ENCODE measurements around the gene AKR1C4.

AKR1C4 gene

DNA sequence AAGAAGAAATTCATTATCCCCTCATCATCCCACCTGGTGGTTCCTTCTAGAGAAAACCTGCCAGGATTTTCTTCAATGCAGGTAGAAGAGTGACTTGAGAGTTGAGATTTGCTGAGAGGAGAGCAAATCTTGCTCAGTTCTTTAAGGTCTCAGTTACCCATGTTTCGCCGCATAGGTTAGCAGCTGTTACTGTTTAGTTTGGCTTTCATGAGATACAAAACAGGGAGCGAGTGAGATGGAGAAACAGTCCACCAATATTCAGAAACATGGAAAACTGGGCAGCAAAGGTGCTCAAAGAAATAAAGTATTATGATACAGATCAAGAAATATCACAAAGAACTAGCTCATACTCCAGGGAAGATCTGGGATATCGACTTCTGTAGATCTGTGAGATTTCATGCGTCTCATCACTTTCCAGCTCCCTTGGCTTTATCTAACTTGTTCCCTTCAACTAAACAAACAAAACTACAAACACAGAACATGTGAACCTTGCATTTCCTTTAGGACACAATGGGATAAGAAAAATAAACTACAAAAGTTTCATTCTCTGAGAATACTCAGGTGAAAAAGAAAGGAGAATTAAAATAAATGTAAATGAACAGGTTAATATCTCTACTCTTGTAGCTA, 63.4 kb downstream of the AKR1C4 start:
- H3K4me3 ChIP-seq (ENCODE audit: low read depth in 1 of 5, low read length in 5 of 5) = no peak overlapping the region
- no peak overlapping the region for H3K27ac ChIP-seq (ENCODE audit: low read depth, low read length)
- H3K9ac ChIP-seq (ENCODE audit: low read length in 5 of 5) = no peak overlapping the region
- no peaks in the 10 kb centered on the region for H3K36me3 ChIP-seq (ENCODE audit: control insufficient read depth in 5 of 5, insufficient read depth in 5 of 5, low read length in 5 of 5)
- H3K27me3 ChIP-seq (ENCODE audit: control insufficient read depth in 5 of 5, insufficient read depth in 4 of 5, low read length in 5 of 5) = no peaks in the 10 kb centered on the region
- no peaks in the 10 kb centered on the region for H3K4me1 ChIP-seq (ENCODE audit: control insufficient read depth in 5 of 5, insufficient read depth in 5 of 5, low read length in 5 of 5)
- H3K9me3 ChIP-seq (ENCODE audit: control insufficient read depth in 5 of 5, low read length in 5 of 5) = no peaks in the 10 kb centered on the region

GRCh38 chr10:5260828-5261227, 64.2 kb downstream of the AKR1C4 start:
- Histone ChIP-seq H3K9ac (ENCODE audit: low read length in 5 of 5) (no peak overlapping the region), H3K27ac (ENCODE audit: low read depth, low read length) (no peak overlapping the region), H3K36me3 (ENCODE audit: control insufficient read depth in 5 of 5, insufficient read depth in 5 of 5, low read length in 5 of 5) (no peaks in the 10 kb centered on the region), H3K9me3 (ENCODE audit: control insufficient read depth in 5 of 5, low read length in 5 of 5) (peaks cover 0 to under 1% (median 0%) of the 10 kb centered on the region in 5 donors), H3K27me3 (ENCODE audit: control insufficient read depth in 5 of 5, insufficient read depth in 4 of 5, low read length in 5 of 5) (no peaks in the 10 kb centered on the region), H3K4me1 (ENCODE audit: control insufficient read depth in 5 of 5, insufficient read depth in 5 of 5, low read length in 5 of 5) (no peaks in the 10 kb centered on the region), H3K4me3 (ENCODE audit: low read depth in 1 of 5, low read length in 5 of 5) (no peak overlapping the region)

- peaks cover 0 to 8% (median 7%) of the 10 kb centered on the region in 5 donors for H3K9me3 ChIP-seq (ENCODE audit: control insufficient read depth in 5 of 5, low read length in 5 of 5)
- no peak overlapping the region for H3K9ac ChIP-seq (ENCODE audit: low read length in 5 of 5)
- H3K36me3 ChIP-seq (ENCODE audit: control insufficient read depth in 5 of 5, insufficient read depth in 5 of 5, low read length in 5 of 5) = no peaks in the 10 kb centered on the region
- H3K4me1 ChIP-seq (ENCODE audit: control insufficient read depth in 5 of 5, insufficient read depth in 5 of 5, low read length in 5 of 5) = no peaks in the 10 kb centered on the region
- no peak overlapping the region for H3K4me3 ChIP-seq (ENCODE audit: low read depth in 1 of 5, low read length in 5 of 5)
- H3K27ac ChIP-seq (ENCODE audit: low read depth, low read length) = no peak overlapping the region
- no peaks in the 10 kb centered on the region for H3K27me3 ChIP-seq (ENCODE audit: control insufficient read depth in 5 of 5, insufficient read depth in 4 of 5, low read length in 5 of 5)
Measured at GRCh38 chr10:5265139-5265538, 68.5 kb downstream of the AKR1C4 start.

GRCh38 chr10:5266351-5266750, 69.7 kb downstream of the AKR1C4 start:
- Histone ChIP-seq H3K27ac (ENCODE audit: low read depth, low read length) (no peak overlapping the region), H3K27me3 (ENCODE audit: control insufficient read depth in 5 of 5, insufficient read depth in 4 of 5, low read length in 5 of 5) (no peaks in the 10 kb centered on the region), H3K4me3 (ENCODE audit: low read depth in 1 of 5, low read length in 5 of 5) (no peak overlapping the region), H3K9me3 (ENCODE audit: control insufficient read depth in 5 of 5, low read length in 5 of 5) (peaks cover 0 to 8% (median 7%) of the 10 kb centered on the region in 5 donors), H3K9ac (ENCODE audit: low read length in 5 of 5) (no peak overlapping the region), H3K36me3 (ENCODE audit: control insufficient read depth in 5 of 5, insufficient read depth in 5 of 5, low read length in 5 of 5) (no peaks in the 10 kb centered on the region), H3K4me1 (ENCODE audit: control insufficient read depth in 5 of 5, insufficient read depth in 5 of 5, low read length in 5 of 5) (no peaks in the 10 kb centered on the region)

- Histone ChIP-seq H3K36me3 (ENCODE audit: control insufficient read depth in 5 of 5, insufficient read depth in 5 of 5, low read length in 5 of 5) (no peaks in the 10 kb centered on the region), H3K4me1 (ENCODE audit: control insufficient read depth in 5 of 5, insufficient read depth in 5 of 5, low read length in 5 of 5) (no peaks in the 10 kb centered on the region), H3K9ac (ENCODE audit: low read length in 5 of 5) (no peak overlapping the region), H3K9me3 (ENCODE audit: control insufficient read depth in 5 of 5, low read length in 5 of 5) (peaks cover 0 to 8% (median 7%) of the 10 kb centered on the region in 5 donors), H3K27me3 (ENCODE audit: control insufficient read depth in 5 of 5, insufficient read depth in 4 of 5, low read length in 5 of 5) (no peaks in the 10 kb centered on the region), H3K27ac (ENCODE audit: low read depth, low read length) (no peak overlapping the region), H3K4me3 (ENCODE audit: low read depth in 1 of 5, low read length in 5 of 5) (no peak overlapping the region)
Measured at GRCh38 chr10:5266804-5267203, 70.2 kb downstream of the AKR1C4 start.

DNA sequence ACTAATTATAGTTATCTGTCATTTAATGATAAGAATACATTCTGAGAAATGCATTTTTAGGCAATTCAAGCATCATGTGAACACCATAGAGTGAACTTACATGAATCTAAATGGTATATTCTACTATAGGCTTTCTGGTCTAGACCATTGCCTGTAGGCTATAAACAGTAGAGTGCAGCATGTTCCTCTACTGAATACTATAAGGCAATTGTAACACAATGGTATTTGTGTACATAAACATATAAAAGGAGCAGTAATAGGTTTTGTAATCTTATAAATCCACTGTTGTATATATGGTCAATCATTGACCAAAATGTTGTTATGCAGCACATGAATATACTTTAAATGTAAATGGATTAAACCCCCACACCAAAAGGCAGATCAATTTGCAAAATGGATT, 71.6 kb downstream of the AKR1C4 start:
- no peak overlapping the region for H3K27ac ChIP-seq (ENCODE audit: low read depth, low read length)
- no peaks in the 10 kb centered on the region for H3K36me3 ChIP-seq (ENCODE audit: control insufficient read depth in 5 of 5, insufficient read depth in 5 of 5, low read length in 5 of 5)
- H3K9me3 ChIP-seq (ENCODE audit: control insufficient read depth in 5 of 5, low read length in 5 of 5) = peaks cover 0 to 8% (median 7%) of the 10 kb centered on the region in 5 donors

More for the DNA sequence above, 71.6 kb downstream of the AKR1C4 start:
- no peaks in the 10 kb centered on the region for H3K4me1 ChIP-seq (ENCODE audit: control insufficient read depth in 5 of 5, insufficient read depth in 5 of 5, low read length in 5 of 5)
- H3K27me3 ChIP-seq (ENCODE audit: control insufficient read depth in 5 of 5, insufficient read depth in 4 of 5, low read length in 5 of 5) = no peaks in the 10 kb centered on the region
- H3K9ac ChIP-seq (ENCODE audit: low read length in 5 of 5) = no peak overlapping the region
- H3K4me3 ChIP-seq (ENCODE audit: low read depth in 1 of 5, low read length in 5 of 5) = no peak overlapping the region

Data from subcutaneous abdominal adipose tissue (tissue), 5 donors.